ENCODE measurements around the gene ANKRD10.
A peak's percentile ranks its signal among the peaks of the same experiment; 100 is the strongest.

Gene ANKRD10

DNA sequence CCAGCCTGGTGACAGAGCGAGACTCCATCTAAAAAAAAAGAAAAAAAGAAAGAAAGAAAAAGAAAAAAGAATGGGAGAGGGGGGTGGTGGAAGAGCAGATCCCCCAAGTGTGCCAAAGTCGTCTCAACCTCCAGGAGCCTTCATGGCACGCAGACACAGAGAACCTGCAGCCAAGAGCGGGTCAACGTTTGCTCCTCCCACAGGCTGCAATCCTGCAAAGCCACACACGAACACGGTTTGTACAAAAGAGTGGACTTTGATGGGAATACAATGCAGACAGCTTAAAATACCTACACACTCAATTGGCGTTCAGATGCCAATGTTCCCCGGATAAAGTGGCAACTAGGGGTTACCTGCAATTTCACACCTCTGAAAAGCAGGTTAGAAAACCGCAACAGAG lies 29.4 kb downstream of the ANKRD10 start:
- DNase-seq, result no peak

GRCh38 chr13:110884517-110884916 lies 30.4 kb downstream of the ANKRD10 start:
- DNase-seq, result no peak

DNA sequence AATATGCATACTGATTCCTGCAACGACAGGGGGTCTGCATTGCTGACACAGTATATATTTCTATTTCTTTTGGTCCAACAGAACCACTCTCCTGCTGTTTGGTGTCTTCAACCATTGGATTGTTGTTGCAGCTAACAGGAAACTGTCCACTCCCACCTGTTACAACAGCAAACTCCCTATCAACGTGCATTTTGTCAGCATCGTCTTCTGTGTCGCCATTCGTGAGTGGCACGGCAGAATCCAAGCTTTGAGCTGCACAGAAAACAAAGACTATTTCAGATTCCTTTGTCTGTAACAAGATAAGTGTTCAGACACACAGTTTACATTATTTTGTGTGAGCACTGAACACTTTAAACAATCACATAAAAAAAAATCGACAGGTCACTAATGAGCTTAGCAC lies 31.3 kb downstream of the ANKRD10 start:
- no peak for DNase-seq

DNA sequence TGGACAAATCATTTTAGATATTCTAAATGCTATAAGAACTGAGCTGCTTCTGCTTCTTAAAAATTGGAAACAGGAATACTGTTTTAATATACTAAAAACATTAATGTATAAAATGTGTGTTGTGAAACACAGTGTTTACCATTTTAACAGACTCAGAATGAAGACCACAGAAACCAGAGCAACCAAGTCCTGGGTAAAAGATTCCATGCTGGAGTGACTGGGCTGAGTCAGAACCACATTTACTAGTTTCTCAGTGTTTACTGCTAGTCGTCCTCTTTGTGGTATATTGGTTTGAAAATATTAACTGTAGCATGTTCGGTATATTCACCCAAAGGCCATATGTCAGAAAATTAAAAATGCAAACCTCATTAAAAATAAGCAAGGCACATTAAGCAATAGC lies 31.9 kb downstream of the ANKRD10 start:
- DNase-seq, result peak in 1 of 5 experiments; percentile 29

GRCh38 chr13:110881839-110882627 lies 32.8 kb downstream of the ANKRD10 start:
- DNase-seq, result no peak

DNA sequence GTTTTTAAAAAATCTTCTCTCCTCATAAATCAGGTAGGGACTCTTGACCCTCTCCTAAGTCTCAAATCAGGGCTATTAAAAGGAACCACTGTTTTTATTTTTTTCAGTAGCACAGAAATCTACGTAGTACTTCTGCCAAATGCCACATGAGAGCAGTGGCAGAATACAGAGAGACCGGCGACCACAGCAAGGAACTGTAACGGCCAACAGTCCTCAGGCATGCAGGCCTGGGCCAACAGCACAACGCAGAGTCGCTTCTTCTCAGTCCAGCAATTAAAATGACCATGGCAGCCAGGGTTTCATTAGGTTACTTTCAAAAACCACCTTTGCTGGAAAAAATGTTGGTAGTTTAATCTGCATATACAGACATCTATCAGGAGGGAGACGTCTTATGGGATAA lies 34.2 kb downstream of the ANKRD10 start:
- DNase-seq, result no peak

DNA sequence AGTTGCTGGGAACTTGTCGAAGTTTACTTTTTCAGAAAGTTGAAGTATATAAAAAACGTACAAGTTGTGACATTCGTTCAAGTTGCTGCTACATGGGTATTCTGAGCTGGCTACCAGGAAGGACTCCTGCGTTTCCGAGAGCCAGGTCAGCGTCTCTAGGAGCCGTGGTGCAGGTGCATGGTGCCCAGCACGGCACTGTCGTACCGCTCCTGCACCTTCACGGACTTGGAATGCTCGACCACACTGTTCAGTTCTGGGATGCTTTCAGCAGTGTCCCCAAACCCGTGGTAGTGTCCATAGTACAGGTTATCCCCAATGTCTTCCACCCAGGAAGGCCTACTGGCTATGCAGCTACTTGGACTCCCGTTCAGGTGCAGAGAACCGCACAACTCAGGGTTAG lies 35.4 kb downstream of the ANKRD10 start:
- no peak for DNase-seq

DNA sequence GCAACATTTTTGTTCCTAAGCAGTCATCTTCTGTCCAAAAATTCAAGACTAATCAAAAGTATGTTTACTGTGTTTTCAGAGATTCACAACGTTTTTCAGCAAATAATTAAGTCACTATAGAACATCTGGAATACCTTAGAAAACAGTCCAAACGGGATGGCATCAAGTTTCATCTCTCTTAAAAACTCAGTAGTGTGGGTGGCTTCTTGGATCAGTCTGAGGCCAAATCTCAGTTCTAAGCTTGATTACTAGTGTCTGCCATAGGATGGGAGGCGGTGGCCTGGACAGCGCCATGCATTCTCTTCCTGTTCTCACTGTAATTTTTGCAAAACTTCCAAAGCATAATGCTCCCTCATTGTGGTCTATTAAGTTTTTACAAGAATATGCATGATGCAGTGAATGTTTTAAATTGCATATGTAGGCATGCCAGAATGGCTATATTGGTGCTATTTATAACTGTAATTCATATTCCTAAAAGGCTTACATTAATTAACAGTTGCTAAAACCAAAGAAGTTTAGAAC lies 37.1 kb downstream of the ANKRD10 start:
- no peak for DNase-seq

DNA sequence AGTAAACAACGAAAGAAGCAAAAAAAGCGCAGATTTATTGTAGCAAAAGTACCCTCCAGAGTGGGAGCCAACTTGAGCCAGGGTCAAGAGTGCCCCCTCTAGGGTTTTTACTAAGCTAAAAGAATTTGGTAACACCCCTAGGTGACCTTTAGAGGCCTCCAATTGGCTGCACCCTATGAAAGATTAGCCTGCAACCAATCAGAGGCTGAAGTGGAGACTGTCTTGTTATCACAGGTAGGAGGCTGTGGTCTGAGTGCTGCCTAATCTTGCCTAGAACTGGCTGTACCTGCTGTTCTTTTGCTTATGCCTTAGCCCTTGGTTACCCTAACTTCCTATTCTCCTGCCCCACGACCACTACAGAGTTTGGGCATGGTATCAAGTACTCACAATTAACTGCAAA lies 38.3 kb downstream of the ANKRD10 start:
- DNase-seq, result no peak

DNA sequence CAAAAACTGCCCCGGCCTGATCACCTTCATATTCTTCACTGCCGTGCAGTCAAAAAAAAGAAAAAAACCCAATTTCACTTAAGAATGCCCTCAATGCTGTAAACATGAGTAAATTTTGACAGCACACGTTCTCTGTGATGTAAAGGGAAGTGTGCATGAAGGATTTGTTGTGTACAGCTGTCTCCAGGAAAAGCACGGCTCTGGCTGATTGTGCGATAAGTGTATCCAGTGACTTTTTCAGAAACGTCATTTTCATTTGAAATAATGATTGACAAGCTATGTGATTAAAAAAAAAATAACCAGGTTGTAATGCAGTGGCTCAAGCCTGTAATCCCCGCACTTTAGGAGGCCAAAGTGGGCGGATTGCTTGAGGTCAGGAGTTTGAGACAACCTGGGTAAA lies 39.6 kb downstream of the ANKRD10 start:
- no peak for DNase-seq

- peak in 4 of 5 experiments; percentile 6 to 53 (median 14) for DNase-seq
These were observed 40.3 kb downstream of the ANKRD10 start for GRCh38 chr13:110874508-110874960.

DNA sequence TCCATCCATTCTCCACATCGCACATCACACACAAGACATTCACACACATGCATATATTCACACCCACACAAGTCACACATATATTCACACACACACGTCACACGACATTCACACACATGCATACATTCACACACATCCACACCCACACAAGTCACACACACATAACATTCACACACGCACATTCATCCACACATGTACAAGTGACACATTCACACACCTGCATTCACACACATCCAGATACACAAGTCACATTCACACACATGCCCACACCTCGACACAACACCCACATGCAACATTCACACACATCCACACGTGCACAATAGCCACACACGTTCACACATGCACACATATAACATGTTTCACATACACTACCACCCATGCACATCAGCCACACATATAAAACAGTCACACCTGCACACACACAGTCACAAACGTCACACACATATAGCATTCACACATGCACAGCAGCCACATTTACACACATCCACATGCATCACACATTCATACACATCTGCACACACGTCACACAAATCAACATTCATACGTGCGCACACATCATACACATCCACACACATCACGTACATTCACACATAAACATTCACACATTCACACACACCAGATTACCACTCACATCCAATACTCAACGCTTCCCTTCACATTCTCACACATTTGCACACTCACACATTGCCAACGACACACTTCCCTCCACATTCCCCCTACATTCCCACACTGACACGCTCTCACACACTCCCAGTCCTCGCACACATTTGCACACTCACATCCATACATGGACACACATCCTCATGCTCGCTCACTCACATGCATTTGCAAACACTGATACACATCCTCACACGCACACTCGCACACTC lies 41.0 kb downstream of the ANKRD10 start:
- no peak for DNase-seq

- no peak for DNase-seq
These were observed 41.9 kb downstream of the ANKRD10 start for GRCh38 chr13:110872768-110873638.

GRCh38 chr13:110872034-110872767 lies 42.7 kb downstream of the ANKRD10 start:
- no peak for DNase-seq

GRCh38 chr13:110869805-110870706 lies 44.8 kb downstream of the ANKRD10 start:
- DNase-seq, result no peak

- DNase-seq, result no peak
These were observed 45.6 kb downstream of the ANKRD10 start for GRCh38 chr13:110869231-110869804.

- no peak for DNase-seq
These were observed 46.1 kb downstream of the ANKRD10 start for GRCh38 chr13:110868720-110869119.

DNA sequence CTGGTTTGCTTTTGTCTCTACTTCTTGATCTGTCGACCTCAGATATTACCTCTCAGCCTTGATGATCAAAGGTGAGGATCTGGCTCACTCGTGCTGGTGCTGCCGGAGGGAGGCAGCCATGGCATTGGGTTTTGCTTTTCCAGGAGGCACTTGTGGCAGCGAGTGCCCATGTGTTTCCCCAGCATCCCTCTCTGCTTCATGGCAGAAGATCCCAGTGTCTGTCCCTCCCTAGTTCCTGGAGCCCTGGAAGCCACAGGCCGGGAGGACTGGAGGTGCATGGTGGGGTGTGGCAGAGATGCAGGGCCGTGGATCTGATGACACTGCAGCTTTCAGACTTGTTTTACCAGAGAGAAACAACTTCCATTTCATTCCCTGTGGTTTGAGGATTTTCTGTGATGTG lies 47.5 kb downstream of the ANKRD10 start:
- no peak for DNase-seq

DNA sequence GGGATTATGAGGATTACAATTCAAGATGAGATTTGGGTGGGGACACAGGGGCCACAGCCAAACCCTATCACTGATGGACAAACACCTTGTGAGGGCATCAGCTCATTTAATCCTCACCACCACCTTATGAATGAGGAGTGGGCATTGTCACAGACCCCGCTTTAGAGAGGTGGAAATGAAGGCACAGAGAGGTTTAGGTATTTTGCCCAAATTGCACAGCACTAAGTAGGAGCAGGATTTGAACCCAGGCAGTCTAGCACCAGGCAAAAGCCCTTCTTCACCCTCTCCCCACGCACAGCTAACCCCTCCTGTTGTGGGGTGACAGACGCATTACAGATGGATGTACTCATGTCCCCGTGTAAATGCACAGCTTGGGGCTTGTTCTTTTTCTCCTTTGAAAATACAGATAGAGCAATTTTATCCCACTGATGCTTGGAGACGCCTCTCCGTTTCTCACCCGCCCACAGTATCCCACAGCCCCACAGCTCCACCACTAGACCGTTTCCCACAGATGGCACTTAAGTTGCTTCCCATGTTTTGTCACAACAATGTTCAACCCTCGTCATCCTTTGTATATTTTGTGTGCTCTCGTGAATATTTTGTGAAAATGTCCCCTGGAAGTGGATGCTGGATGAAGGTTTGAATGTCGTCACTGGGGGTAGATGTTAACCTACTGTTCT lies 48.2 kb downstream of the ANKRD10 start:
- no peak for DNase-seq

DNA sequence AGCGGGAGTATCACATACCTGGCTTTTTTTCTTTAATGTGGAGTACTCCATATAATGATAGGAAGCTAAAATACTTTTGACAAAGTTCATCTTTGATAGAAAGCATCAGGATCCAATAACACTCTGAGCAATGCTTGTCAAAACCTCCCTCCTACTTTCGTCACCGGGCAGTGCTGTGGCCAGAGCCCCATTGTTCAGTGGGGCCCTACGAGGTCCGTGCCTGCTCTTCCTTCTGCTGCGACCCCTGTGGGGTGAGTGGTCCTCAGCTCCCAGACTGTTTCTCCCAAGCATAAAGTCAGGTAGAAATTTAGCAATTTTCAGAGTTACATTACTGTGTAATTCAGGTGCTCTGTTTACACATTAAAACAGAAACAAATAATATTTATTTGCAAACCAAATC lies 51.2 kb downstream of the ANKRD10 start:
- DNase-seq, result no peak

Data from T-helper 2 cell (primary cell).